ENCODE data around the gene IER5. TPM values are rescaled to one million over a fixed set of nuclear protein-coding genes. Genes with fewer than 3 reads are reported as not detected.

Gene IER5
- total and polyA plus RNA-seq, 2 of the 13 experiments (the other 11 are each of a cell fraction or from before 2014, with no cell fraction given) = 2.5 to 3.5 TPM

DNA sequence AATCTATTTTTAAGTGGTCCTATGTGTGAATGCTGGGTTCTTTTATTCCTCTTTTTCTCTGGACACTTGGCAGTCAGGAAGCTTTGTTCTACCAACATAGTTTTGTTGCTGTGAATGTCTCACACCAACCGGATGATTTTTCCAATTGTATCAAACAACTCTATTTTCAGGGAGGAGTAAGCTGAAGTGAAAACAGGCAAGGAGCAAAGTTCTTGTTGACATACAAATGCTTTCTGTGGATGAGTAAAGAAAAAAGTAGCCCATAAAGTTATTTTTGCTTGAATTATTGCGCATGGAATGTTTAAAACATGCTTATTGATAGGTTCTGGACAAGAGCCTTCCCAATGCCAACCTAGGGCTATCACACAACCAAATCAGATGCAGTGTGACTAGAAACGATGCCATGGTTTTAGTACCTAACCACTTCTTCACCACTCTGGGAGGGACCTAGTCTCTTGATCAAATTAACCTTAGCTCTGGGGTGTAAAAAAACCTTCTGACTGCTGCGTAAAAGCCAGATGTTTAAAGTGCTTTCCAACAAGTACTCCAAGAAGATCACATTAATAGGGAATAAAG, 4.5 kb downstream of the IER5 start (continued):
- TF ChIP-seq ZMYM3 (CRISPR knock-in tag; IDR thresholded peaks at IDR 0.05) = no peak
- TF ChIP-seq, protein P1, sequence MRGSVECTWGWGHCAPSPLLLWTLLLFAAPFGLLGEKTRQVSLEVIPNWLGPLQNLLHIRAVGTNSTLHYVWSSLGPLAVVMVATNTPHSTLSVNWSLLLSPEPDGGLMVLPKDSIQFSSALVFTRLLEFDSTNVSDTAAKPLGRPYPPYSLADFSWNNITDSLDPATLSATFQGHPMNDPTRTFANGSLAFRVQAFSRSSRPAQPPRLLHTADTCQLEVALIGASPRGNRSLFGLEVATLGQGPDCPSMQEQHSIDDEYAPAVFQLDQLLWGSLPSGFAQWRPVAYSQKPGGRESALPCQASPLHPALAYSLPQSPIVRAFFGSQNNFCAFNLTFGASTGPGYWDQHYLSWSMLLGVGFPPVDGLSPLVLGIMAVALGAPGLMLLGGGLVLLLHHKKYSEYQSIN (CRISPR knock-in tag; IDR thresholded peaks at IDR 0.05; ENCODE audit: borderline replicate concordance) = no peak
- TF ChIP-seq KDM6A (CRISPR knock-in tag; IDR thresholded peaks at IDR 0.05; ENCODE audit: low read depth) = peak; percentile 66
- TF ChIP-seq NR1H2 (CRISPR knock-in tag; IDR thresholded peaks at IDR 0.05; ENCODE audit: borderline replicate concordance, low read depth) = no peak
- no peak for TF ChIP-seq CC2D1A (CRISPR knock-in tag; IDR thresholded peaks at IDR 0.05)
- TF ChIP-seq BCL6 (CRISPR knock-in tag; IDR thresholded peaks at IDR 0.05) = peak; percentile 88
- TF ChIP-seq, protein P2, sequence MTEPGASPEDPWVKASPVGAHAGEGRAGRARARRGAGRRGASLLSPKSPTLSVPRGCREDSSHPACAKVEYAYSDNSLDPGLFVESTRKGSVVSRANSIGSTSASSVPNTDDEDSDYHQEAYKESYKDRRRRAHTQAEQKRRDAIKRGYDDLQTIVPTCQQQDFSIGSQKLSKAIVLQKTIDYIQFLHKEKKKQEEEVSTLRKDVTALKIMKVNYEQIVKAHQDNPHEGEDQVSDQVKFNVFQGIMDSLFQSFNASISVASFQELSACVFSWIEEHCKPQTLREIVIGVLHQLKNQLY (CRISPR knock-in tag; IDR thresholded peaks at IDR 0.05) = no peak
- TF ChIP-seq ZNF687 (CRISPR knock-in tag; IDR thresholded peaks at IDR 0.05) = no peak
- peak in 1 of 2 experiments; percentile 65; a peak in 2 of 4 replicates for TF ChIP-seq EP300 (IDR thresholded peaks at IDR 0.05; ENCODE audit: low read depth in 2 of 2, low read length in 2 of 2)
- TF ChIP-seq EP300 (CRISPR knock-in tag; IDR thresholded peaks at IDR 0.05; ENCODE audit: borderline replicate concordance) = no peak
- TF ChIP-seq HOXA5 (CRISPR knock-in tag; IDR thresholded peaks at IDR 0.05) = no peak; the same call in 1 of the 2 replicates
- peak; percentile 44; the same call in 1 of the 2 replicates for TF ChIP-seq HDAC2 (CRISPR knock-in tag; IDR thresholded peaks at IDR 0.05)
- no peak for TF ChIP-seq ZNF777 (CRISPR knock-in tag; IDR thresholded peaks at IDR 0.05)
- no peak for TF ChIP-seq SPEN (CRISPR knock-in tag; IDR thresholded peaks at IDR 0.05; ENCODE audit: low read depth)
- 0 out of 2 replicates have a peak, but pooled peaks have one; percentile 33 for TF ChIP-seq FOSL2 (CRISPR knock-in tag; IDR thresholded peaks at IDR 0.05)
- peak; percentile 87 for TF ChIP-seq GATAD2A (CRISPR knock-in tag; IDR thresholded peaks at IDR 0.05)
- no peak for TF ChIP-seq ZNF780A (CRISPR knock-in tag; IDR thresholded peaks at IDR 0.05)
- TF ChIP-seq SP5 (CRISPR knock-in tag; IDR thresholded peaks at IDR 0.05; ENCODE audit: borderline replicate concordance, low read depth) = peak; percentile 93
- peak; percentile 27; the same call in 1 of the 2 replicates for TF ChIP-seq TBX3 (IDR thresholded peaks at IDR 0.05; ENCODE audit: borderline replicate concordance)
- no peak for TF ChIP-seq NR0B2 (CRISPR knock-in tag; IDR thresholded peaks at IDR 0.05)
- no peak for TF ChIP-seq ZC3H13 (CRISPR knock-in tag; IDR thresholded peaks at IDR 0.05)
- TF ChIP-seq, protein P3, sequence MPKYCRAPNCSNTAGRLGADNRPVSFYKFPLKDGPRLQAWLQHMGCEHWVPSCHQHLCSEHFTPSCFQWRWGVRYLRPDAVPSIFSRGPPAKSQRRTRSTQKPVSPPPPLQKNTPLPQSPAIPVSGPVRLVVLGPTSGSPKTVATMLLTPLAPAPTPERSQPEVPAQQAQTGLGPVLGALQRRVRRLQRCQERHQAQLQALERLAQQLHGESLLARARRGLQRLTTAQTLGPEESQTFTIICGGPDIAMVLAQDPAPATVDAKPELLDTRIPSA (CRISPR knock-in tag; IDR thresholded peaks at IDR 0.05; ENCODE audit: borderline replicate concordance) = no peak
- TF ChIP-seq, protein P4, sequence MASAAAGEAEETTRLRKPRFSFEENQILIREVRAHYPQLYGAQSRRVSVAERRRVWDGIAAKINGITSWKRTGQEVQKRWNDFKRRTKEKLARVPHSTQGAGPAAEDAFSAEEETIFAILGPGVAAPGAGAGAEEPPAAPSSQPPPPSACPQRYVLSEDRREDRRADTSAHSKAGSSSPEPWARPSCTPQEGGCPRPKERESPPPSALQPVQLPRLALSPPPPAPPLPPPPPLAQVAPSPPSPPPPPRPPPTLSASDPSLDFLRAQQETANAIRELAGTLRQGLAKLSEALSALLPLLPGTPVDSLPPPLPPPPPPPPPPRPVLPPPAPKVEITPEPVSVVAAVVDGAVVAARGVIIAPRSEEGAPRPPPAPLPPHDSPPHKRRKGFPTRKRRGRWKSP (CRISPR knock-in tag; IDR thresholded peaks at IDR 0.05) = no peak
- no peak for TF ChIP-seq YEATS2 (CRISPR knock-in tag; IDR thresholded peaks at IDR 0.05; ENCODE audit: borderline replicate concordance)
